NCI-H1417 (cell line): ENCODE data around the gene EPN2.
A peak's percentile ranks its signal among the peaks of the same experiment; 100 is the strongest.
"Not testable (repeated sequence)": the region's sequence is repeated elsewhere in the genome, so short reads cannot be mapped to it uniquely, and the experiment has no call there.

Source experiments
- DNase-seq, 3 experiments: peaks; one replicate each; lab custom pipeline; 2025; lab: John Stamatoyannopoulos, UW

The EPN2 gene

DNA sequence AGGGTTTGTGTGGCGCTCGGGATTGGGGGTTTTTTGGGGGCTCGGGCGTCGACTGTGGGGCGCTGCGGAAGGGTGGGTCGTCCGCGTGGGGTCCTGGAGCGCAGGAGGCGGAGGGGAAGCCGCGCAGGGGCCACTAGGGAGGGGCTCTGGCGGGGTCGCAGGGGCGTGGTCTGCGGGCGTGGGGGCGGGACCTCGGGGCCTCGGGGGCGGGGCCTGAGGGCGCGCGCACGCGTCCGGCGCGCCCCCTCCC lies at the start of gene EPN2:
Gene EPN2, plus strand, starts transcription at position 228 of the 250 bp plus-strand sequence. CDS start 45,754 bp downstream, outside the sequence.
- not testable (repeated sequence) for DNase-seq

DNA sequence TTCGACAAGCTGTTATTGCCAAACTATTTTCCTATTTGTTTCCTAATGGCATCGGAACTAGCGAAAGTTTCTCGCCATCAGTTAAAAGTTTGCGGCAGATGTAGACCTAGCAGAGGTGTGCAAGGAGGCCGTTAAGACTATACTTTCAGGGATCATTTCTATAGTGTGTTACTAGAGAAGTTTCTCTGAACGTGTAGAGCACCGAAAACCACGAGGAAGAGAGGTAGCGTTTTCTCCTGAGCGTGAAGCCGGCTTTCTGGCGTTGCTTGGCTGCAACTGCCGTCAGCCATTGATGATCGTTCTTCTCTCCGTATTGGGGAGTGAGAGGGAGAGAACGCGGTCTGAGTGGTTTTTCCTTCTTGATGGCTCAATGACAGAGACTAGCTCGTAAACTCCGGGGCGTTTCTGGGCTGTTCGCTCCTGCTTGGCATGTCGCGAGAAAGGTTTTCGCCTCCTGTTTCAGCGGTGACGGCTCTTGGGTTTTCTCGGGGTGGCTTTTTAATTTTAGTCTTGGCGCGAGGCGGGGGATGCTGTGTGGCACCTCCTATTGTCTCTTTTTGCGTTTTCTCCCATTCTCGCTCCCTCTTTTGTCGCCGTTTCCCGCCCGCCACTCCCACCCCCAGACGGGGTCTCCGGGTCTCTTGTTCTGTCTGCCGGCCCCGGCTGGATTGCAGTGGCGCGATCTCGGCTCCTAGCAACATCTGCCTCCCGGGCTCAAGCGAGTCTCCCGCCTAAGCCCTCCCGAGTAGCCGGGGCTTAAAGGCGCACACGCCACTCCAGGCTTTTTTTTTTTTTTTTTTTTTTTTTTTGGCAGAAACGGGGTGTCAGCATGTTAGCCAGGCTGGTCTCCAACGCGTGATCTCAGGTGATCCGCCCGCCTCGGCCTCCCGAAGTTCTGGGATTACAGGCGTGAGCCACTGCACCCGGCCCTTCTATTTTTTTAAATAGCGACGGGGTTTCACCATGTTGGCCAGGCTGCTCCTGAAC lies 49.0 kb upstream of the EPN2 start:
- not testable (repeated sequence) for DNase-seq

DNA sequence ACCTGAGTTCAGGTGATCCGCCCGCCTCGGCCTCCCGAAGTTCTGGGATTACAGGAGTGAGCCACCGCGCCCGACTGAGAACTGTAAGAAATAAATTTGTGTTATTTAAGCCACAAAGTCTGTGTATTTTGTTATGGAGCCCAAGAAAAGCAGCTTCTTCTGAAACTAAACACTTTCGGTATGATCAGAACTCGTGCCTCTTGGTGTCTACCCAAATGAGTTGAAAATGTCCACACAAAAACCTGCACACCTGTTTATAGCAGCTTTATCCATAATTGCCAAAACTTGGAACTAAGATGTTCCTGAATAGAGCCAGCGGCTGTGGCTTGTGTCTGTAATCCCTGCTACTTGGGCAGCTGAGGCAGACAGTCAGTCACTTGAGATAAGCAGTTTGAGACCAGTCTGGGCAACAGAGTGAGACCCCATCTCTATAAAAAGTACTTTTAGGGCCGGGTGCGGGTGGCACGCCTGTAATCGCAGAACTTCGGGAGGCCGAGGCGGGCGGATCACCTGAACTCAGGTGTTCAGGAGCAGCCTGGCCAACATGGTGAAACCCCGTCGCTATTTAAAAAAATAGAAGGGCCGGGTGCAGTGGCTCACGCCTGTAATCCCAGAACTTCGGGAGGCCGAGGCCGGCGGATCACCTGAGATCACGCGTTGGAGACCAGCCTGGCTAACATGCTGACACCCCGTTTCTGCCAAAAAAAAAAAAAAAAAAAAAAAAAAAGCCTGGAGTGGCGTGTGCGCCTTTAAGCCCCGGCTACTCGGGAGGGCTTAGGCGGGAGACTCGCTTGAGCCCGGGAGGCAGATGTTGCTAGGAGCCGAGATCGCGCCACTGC lies 48.1 kb upstream of the EPN2 start:
- not testable (repeated sequence) for DNase-seq

DNA sequence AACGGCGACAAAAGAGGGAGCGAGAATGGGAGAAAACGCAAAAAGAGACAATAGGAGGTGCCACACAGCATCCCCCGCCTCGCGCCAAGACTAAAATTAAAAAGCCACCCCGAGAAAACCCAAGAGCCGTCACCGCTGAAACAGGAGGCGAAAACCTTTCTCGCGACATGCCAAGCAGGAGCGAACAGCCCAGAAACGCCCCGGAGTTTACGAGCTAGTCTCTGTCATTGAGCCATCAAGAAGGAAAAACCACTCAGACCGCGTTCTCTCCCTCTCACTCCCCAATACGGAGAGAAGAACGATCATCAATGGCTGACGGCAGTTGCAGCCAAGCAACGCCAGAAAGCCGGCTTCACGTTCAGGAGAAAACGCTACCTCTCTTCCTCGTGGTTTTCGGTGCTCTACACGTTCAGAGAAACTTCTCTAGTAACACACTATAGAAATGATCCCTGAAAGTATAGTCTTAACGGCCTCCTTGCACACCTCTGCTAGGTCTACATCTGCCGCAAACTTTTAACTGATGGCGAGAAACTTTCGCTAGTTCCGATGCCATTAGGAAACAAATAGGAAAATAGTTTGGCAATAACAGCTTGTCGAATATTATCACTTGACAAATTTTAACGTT lies 47.3 kb upstream of the EPN2 start:
- not testable (repeated sequence) for DNase-seq

DNA sequence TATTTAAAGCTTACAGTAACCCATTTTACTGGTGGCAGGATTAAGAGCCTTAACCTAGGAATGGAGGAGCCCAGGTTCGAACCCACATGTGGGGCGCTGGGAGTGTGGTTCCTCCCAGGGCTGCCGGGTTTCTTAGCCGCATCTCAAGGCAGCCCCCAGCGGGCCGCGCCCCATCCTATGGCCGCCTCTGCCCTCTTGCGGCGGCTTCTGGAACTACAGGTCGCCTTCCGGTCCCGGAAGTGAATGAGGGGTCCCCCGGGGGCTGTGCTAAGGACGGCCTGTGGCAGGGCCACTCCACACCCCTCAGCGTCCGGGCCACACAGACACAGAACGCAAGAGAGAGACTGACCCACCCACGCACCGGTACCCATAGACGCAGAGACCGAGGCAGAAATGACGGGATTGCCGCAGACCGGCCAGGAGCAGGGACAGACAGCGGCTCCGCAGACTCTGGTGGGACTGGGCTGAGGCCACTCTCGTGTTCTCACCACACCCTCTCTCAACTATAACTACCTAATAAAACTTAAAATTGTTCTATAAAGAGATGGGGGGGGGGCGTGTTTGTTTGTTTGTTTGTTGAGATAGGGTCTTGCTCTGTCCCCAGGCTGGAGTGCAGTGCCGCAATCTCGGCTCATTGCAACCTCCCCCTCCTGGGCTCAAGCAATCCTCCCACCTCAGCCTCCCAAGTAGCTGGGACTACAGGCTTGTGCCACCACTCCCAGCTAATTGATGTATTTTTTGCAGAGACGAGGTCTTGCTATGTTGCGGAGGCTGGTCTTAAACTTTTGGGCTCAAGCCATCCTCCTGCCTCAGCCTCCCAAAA lies 40.6 kb upstream of the EPN2 start:
- not testable (repeated sequence) for DNase-seq

DNA sequence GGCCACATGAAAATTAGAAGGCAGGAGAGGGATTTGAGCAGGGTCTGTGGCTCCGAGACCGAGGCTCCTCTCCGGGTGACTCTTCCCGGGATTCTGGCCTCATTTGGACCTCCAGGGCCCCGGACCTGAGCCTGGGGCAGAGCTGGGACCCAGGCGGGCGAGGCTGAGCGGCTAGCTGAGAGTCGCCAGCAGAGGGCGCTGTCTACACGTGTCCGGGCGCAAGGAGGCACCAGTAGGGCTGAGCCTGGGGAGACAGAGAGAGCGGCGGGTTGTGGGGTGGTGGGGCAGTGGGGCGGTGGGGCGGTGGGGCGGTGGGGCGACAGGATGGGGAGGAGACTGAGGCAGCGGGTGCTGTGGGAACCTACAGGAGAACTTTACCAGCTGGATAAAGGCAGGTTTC lies 34.7 kb upstream of the EPN2 start:
- DNase-seq: not testable (repeated sequence)

DNA sequence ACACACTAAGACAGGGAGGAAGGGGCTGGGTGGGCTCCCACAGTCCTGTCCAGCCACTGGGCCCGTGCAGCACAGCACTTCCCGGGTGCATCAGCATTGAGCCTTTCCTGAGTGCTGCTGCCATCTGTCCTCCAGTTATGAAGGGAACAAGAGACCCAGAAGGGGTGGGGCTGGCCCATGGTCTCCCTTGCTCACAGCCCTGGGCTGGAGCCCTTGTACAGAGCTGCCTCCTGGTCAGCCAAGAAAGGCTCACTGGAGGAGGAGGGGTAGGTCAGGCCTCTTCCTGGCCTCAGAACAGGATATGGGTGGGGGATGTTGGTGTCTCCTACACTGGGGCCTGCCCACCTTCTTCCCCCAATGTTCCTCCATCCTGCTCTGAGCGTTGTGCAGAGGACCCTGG lies 33.7 kb upstream of the EPN2 start:
- DNase-seq: not testable (repeated sequence)

DNA sequence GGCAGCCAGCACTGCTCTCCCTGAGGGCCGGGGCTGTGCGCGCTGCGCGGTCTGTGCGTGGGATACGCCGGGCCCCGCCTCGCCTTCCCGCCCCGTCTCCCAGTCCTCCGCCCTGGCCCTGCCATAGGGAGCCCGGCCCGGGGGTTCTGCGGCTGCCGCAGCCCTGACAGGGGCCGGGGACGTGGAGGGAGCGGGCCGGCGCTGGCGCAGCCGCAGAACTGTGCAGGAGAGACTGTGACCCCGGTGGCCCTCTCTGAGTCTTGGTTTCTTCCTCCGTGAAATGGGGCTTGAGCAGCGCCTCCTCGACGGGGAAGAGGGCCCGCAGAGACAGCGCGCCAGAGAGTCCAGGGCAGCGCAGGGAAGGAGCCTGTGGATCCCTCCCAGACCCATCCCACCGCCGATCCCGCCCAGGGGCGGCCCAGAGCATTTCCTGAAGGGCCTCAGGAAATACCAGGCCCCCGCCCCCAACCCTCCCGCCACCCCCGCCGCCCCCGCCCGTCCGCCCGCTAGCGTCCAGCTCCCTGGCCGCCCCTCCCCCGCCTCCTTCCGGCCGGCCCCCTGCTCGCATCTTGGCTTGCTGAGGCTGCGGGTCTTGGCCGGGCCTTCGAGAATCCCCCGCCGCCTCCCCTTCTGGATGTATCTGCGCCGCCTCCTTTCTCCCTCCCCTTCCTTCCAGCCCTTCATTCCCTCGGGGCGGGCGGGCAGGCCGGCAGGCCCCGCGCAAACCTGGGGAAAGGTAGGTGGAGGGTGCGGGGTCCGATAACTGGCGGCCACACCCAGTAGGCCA lies 21.9 kb upstream of the EPN2 start:
- DNase-seq: not testable (repeated sequence)

DNA sequence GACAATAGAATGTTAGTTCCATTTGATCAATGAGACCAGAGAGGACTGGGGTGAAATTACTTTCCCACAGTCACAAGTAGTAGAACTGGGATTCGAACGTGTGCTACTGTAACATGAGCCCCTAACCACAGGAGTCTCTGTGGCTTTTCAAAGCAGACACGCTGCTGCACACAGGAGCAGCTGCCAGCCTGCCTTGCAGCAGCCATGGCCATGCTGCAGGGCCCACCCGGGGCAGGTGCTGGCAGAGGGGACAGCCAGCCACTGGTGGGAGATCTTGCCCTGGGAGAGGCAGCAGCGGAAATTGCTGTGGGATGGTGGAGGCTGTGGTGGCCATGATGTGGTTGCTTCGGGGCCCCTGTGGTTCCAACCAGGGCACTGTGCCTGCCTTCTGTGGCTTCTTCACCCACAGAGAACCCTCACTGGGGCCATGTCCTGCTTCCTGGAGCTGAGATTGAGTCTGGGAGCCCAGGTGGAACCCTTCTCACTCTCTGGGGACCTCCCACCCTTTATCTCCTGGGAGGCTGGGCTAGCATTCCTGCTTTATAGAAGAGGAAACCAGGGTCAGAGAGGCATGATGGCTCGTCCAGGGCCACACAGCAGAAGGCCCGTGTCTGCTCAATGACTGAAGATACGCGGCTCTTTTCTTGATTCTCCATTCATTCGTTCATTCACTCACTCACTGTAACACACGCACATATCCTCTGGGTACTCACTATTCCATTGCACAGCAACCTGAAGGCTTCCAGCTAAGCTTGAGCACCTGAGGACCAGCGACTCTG lies 20.8 kb upstream of the EPN2 start:
- DNase-seq: not testable (repeated sequence)

DNA sequence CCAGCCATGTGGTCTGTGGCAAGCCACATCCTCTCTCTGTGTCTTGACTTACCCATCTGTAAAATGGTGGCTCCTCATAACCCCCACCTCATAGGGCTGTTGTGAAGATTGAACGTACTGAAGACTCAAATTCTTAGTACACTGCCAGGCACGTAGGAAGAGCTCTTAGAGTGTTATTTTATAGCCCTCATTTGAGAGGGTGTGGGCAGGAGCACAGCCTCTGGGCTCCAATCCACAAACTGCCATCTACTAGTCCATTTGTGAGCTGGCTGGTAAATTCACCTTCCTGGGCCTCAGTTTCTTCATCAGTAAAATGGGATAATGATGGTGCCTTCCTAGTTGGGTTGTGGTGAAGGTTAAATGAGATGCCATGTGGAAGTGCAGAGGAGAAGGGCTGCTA lies 18.3 kb upstream of the EPN2 start:
- not testable (repeated sequence) for DNase-seq

DNA sequence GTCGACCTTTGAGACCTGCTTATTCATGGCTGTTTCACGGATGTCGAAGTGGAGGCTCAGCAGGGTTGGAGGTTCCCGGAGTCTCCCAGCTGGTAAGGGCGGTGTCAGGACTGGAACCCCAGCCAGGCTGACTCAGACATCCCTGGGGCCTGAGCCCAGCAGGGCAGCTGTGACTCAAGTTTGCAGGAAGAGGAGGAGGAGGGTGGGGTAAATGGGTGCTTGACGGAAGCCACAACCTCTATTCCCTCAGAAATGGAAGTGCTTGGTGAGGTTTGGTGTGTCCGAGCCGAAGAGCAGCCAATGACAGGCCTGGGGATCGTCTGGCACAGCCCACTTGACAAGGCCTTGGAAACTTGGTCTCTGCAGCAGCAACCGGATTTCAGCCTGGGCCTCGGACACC lies 17.8 kb upstream of the EPN2 start:
- not testable (repeated sequence) for DNase-seq

DNA sequence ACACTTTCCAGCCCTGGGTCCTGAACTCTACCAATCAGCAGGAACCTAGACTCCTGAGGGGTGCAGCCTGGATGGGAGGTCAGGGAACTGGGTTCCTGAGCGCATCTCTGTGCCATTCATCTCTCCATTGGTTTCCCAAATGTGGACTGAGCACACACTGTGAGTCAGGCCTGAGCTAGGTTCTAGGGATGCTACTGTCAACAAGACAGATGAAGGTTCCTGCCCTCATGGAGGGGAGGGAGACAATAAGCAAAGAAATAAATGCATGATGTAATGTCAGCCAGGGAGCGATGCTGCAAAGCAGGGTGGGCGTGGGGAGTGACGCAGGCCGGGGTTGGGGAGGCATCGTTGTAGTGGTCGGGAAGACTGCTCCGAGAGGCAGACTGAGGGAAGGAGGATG lies 17.0 kb upstream of the EPN2 start:
- DNase-seq: not testable (repeated sequence)

DNA sequence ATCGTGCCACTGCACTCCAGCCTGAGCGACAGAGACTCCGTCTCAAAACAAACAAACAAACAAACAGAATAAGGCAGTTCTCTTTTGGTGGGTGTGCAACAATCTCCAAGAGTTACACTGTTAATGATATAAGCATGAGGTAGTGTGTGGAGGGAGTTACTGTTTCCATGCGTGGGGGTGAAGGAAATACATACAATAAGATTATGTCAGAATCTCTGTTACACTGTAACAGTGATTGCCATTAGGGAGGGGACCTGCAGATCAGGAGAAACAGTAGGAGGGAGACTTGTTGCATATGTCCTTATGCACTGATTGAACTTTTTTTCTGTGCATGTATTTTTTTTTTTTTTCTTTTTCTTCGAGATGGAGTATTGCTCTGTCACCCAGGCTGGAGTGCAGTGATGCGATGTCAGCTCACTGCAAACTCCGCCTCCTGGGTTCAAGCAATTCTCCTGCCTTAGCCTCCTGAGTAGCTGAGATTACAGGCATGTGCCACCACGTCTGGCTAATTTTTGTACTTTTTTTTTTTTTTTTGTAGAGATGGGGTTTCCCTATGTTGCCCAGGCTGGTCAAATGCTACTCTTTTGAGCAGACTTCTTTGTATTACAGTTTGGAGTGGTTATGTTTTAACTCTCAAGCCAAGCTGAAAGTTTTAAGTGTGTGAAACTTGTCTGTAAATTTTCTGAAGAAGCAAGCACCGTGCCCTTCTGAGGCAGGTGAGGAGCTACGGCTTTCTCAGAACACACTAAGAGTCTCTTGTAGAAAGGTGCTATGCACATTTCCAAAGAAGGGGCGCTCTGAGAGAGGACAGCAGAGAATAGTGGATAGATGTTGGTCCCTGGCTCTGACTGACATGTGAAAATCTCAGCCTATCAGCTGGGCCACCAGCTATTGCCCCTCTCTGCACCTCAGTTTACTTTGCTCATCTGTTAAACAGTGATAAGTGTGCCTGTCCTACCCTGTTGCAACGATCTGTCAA lies 10.3 kb upstream of the EPN2 start:
- not testable (repeated sequence) for DNase-seq

DNA sequence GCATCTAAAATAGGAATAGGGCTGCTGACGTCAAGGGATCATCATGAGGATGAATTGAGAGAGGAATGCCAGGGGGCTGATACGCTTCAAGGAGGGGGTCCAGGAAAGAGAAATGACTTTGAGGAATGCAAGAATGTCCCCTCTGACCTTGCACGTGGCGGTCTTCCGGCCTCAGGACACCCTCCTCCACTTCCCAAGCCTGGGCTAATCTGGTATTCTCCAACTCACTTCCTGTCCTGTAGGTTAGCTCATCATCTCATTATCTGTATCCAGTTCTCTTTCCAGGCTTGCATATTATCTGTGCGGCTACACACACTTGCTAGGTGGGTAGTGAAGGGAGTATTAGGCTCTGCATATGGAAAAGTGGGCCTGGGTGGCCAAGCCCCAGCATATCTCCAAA lies 2.5 kb upstream of the EPN2 start:
- DNase-seq: not testable (repeated sequence)

DNA sequence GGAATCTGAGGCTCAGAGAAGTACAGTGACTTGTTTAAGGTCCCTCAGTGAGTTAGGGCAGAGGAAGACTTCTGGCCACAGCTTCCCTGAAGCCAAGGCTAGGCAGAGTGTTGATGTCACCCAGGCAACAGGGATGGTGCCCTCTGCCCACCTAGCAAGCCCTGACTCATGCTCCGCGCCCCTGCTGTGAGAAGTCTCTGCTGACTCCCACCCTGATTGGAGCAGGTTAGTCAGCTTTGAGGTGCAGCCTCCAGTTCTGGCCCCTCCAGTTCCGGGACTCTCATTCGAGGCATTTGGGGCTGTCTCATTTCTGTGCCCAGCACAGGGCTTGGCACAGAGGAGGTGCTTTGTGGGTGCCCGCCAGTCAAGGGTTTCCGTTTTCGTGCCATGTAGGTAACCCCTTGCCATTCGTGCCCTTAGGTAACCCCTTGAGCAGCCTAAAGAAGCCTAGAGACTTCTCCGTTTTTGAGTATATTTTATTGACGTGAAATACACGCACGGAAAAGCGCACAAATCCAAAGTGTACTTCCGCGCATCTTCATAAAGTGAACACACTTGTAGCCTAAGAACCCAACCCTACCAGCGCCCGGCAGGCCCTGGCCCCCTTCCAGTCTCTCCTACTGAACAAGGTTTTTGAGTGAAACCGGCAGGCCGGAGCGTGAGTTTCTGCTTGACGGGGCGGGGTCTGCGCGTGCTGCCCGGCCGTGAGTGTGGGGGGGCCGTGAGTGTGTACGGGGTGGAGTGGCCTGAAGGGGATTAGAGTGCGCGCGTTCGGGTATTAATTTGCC lies 621 bp upstream of the EPN2 start:
- DNase-seq: not testable (repeated sequence)

DNA sequence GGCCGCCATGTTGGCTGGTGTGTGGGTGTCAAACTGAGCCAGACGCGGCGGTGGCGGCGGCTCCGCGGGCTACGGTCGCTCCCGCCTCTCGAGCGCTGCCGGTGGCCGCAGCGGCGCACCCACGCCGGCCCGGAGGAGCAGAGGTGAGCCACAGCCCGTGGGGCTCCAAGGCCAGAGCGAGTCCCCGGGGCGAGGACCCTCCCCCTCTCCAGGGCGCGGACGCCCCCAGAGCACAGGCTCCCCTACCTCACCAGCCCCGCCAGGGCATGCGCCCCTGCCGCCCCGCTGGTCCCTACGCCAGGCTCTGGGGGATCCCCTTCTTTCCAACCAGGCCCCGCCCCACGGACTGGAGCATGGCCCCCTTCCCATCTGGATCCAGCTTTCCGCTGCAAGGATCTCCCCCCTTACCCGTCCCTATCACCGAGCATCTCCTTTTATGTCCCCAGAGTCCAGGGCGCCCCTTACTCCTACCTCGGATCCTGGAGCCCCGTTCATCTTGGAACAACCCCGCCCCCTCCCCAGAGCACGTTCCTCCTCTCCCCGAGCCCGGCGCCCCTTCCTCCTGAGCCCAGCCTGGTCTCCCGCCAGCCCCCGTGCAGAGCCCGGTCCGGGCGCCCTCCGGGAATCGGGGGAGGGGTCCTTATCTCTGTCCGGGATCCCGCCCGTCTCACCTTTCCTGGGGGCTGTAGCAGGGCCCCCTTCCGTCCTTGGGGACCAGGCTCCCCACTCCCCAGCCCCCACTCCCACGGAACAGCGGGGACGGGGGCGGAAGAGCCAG lies 412 bp downstream of the EPN2 start:
- DNase-seq: peak in 2 of 3 experiments; percentile 70 to 77

DNA sequence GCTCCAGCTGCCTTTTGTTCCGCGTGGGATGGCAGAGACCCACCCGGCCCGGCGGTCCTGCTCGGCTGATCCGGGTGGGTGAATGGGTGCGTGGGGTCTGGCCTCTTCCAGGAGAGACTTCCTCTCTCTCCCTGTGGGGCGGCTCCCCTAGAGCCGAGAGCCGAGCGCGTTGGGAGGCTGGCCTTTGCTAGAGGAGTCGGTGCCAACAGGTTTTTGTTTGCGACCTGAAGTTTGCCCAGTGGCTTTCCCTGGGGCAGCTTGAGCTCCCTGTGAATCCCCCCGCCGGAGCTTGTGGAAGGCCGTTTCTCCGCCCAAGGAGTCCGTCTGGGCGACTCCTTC lies 970 bp downstream of the EPN2 start:
- peak in 2 of 3 experiments; percentile 20 to 43 for DNase-seq
